ENCODE data around the gene ZNF576.

GRCh38 chr19:43648633-43649032 lies 52.2 kb downstream of the ZNF576 start:
- TF ChIP-seq CTCF (IDR thresholded peaks at IDR 0.05; ENCODE audit: insufficient read depth, low read length, poor library complexity, severe bottlenecking) (no peak), EZH2phosphoT487 (conservative IDR thresholded peaks at IDR 0.05; ENCODE audit: low read length) (no peak)

Measured in SU-DHL-6 (cell line).